Mesothelial cell of epicardium (in vitro differentiated cells): ENCODE data around the gene CSAD. TPM values are rescaled to one million over a fixed set of nuclear protein-coding genes. Genes with fewer than 3 reads are reported as not detected.

Experiments
- DNase-seq, 2 experiments: peaks; one replicate each; pipeline ENCODE4 v3.0.0; 2021; ENCODE audit warnings: low spot score in 2 of 2; ENCODE audit not compliant: unreplicated experiment in 2 of 2
- H3K27ac Mint-ChIP-seq: 2 replicates; pipeline ENCODE4 v1.8.0; 2021; ENCODE audit warnings: mixed read lengths
- H3K27me3 Mint-ChIP-seq: 2 replicates; pipeline ENCODE4 v1.8.0; 2021; ENCODE audit warnings: low read depth, mixed read lengths
- H3K36me3 Mint-ChIP-seq: 2 replicates; pipeline ENCODE4 v1.8.0; 2021; ENCODE audit warnings: mixed read lengths
- H3K4me1 Mint-ChIP-seq: 2 replicates; pipeline ENCODE4 v1.8.0; 2021; ENCODE audit warnings: mixed read lengths
- H3K4me3 Mint-ChIP-seq: 2 replicates; pipeline ENCODE4 v1.8.0; 2021; ENCODE audit warnings: mild to moderate bottlenecking, moderate library complexity, mixed read lengths
- H3K9me3 Mint-ChIP-seq: 2 replicates; pipeline ENCODE4 v1.8.0; 2021; ENCODE audit warnings: mixed read lengths
- CTCF ChIP-seq: fragments of 200-600 bp; sonication (generic); IDR thresholded peaks from one replicate; pipeline ENCODE4 v1.5.0; 2021; ENCODE audit warnings: antibody characterized with exemption; ENCODE audit not compliant: unreplicated experiment
- total RNA-seq: library from RNA; stranded (reverse); gene quantifications from 3 replicates; pipeline ENCODE4 v1.2.1, GENCODE V29; 2021

The CSAD gene
- total RNA-seq, 1 donor from 2014 or later: 129 TPM

- no peak overlapping the region for H3K27ac Mint-ChIP-seq
- H3K27me3 Mint-ChIP-seq: no peaks in the 10 kb centered on the region
- DNase-seq: no peak
- H3K9me3 Mint-ChIP-seq: no peaks in the 10 kb centered on the region
- H3K4me1 Mint-ChIP-seq: no peaks in the 10 kb centered on the region
- no peak overlapping the region for H3K4me3 Mint-ChIP-seq
- peaks cover 2% of the 10 kb centered on the region for H3K36me3 Mint-ChIP-seq
- no peak for TF ChIP-seq CTCF
Observed at GRCh38 chr12:53152390-53152789, 28.3 kb downstream of the CSAD start.

- Mint-ChIP-seq H3K9me3 (no peaks in the 10 kb centered on the region), H3K4me1 (no peaks in the 10 kb centered on the region), H3K27ac (no peak overlapping the region), H3K27me3 (no peaks in the 10 kb centered on the region), H3K4me3 (no peak overlapping the region), H3K36me3 (peaks cover 2% of the 10 kb centered on the region)
- no peak for DNase-seq
- no peak for TF ChIP-seq CTCF
Observed at GRCh38 chr12:53151039-53151438, 29.7 kb downstream of the CSAD start.

- no peak overlapping the region for H3K4me3 Mint-ChIP-seq
- no peaks in the 10 kb centered on the region for H3K4me1 Mint-ChIP-seq
- DNase-seq: no peak
- no peaks in the 10 kb centered on the region for H3K27me3 Mint-ChIP-seq
- no peak overlapping the region for H3K27ac Mint-ChIP-seq
- TF ChIP-seq CTCF: no peak
- no peaks in the 10 kb centered on the region for H3K36me3 Mint-ChIP-seq
- H3K9me3 Mint-ChIP-seq: no peaks in the 10 kb centered on the region
Observed at GRCh38 chr12:53147653-53148052, 33.1 kb downstream of the CSAD start.

- Mint-ChIP-seq H3K4me3 (no peak overlapping the region), H3K27ac (no peak overlapping the region), H3K36me3 (no peaks in the 10 kb centered on the region), H3K4me1 (no peaks in the 10 kb centered on the region), H3K27me3 (no peaks in the 10 kb centered on the region), H3K9me3 (no peaks in the 10 kb centered on the region)
- no peak for DNase-seq
- no peak for TF ChIP-seq CTCF
Observed at GRCh38 chr12:53147181-53147580, 33.5 kb downstream of the CSAD start.

- Mint-ChIP-seq H3K27me3 (no peaks in the 10 kb centered on the region), H3K36me3 (no peaks in the 10 kb centered on the region), H3K4me3 (no peak overlapping the region), H3K9me3 (no peaks in the 10 kb centered on the region), H3K27ac (no peak overlapping the region), H3K4me1 (no peaks in the 10 kb centered on the region)
- TF ChIP-seq CTCF: no peak
- DNase-seq: no peak
Observed at GRCh38 chr12:53145383-53146260, 35.1 kb downstream of the CSAD start.

- Mint-ChIP-seq H3K27me3 (no peaks in the 10 kb centered on the region), H3K27ac (no peak overlapping the region), H3K9me3 (peaks cover 5% of the 10 kb centered on the region), H3K36me3 (peaks cover 2% of the 10 kb centered on the region), H3K4me1 (no peaks in the 10 kb centered on the region), H3K4me3 (no peak overlapping the region)
- TF ChIP-seq CTCF: no peak
- DNase-seq: no peak
Observed at GRCh38 chr12:53143355-53143754, 37.4 kb downstream of the CSAD start.
